Fibroblast of skin of right quadriceps (primary cell): Measurements from ENCODE around the gene TM9SF2.
A peak's percentile ranks its signal among the peaks of the same experiment; 100 is the strongest.

Experiments used
- DNase-seq: peaks from one replicate; pipeline ENCODE4 v3.0.0-alpha.2; 2013

The TM9SF2 gene

GRCh38 chr13:99580500-99581268 is 79.4 kb downstream of the TM9SF2 start:
- DNase-seq: no peak

- DNase-seq: no peak
Observed at GRCh38 chr13:99582511-99582910, 81.2 kb downstream of the TM9SF2 start.

GRCh38 chr13:99585609-99586008 is 84.3 kb downstream of the TM9SF2 start:
- DNase-seq: no peak

GRCh38 chr13:99587021-99587420 is 85.7 kb downstream of the TM9SF2 start:
- no peak for DNase-seq

- DNase-seq: no peak
Observed at GRCh38 chr13:99587893-99588606, 86.8 kb downstream of the TM9SF2 start.

GRCh38 chr13:99589575-99589974 is 88.3 kb downstream of the TM9SF2 start:
- no peak for DNase-seq

GRCh38 chr13:99590519-99591011 is 89.3 kb downstream of the TM9SF2 start:
- no peak for DNase-seq

- no peak for DNase-seq
Observed at GRCh38 chr13:99596180-99596579, 94.9 kb downstream of the TM9SF2 start.

GRCh38 chr13:99600318-99600717 is 99.0 kb downstream of the TM9SF2 start:
- DNase-seq: no peak

GRCh38 chr13:99601535-99601934 is 100.3 kb downstream of the TM9SF2 start:
- DNase-seq: no peak

GRCh38 chr13:99604636-99605035 is 103.4 kb downstream of the TM9SF2 start:
- no peak for DNase-seq

GRCh38 chr13:99605420-99606323 is 104.4 kb downstream of the TM9SF2 start:
- no peak for DNase-seq

GRCh38 chr13:99606324-99607066 is 105.2 kb downstream of the TM9SF2 start, which contains the start of gene CLYBL:
Gene CLYBL (plus strand): TSS chr13:99606690.
- DNase-seq: peak; percentile 79

- no peak for DNase-seq
Observed at GRCh38 chr13:99608345-99608744, 107.1 kb downstream of the TM9SF2 start.

- DNase-seq: no peak
Observed at GRCh38 chr13:99610702-99611289, 109.5 kb downstream of the TM9SF2 start.
